Epithelial cell of esophagus (primary cell): ENCODE measurements around the gene RASL10A.

Experiments
- DNase-seq: peaks from one replicate; pipeline ENCODE4 v3.0.0; 2010; ENCODE audit warnings: low read depth
- H3K4me3 ChIP-seq: 2 replicates; pipeline ENCODE4 v1.5.1; 2011; ENCODE audit warnings: mild to moderate bottlenecking, low read length, control low read depth
- TF ChIP-seq, protein P1 (sequence below): IDR thresholded peaks from 2 replicates; pipeline ENCODE4 v1.5.1; 2011; ENCODE audit warnings: low read depth, mild to moderate bottlenecking, low read length, control low read depth, inconsistent platforms; ENCODE audit not compliant: insufficient read depth; ENCODE audit errors: missing control alignments

RASL10A gene

DNA sequence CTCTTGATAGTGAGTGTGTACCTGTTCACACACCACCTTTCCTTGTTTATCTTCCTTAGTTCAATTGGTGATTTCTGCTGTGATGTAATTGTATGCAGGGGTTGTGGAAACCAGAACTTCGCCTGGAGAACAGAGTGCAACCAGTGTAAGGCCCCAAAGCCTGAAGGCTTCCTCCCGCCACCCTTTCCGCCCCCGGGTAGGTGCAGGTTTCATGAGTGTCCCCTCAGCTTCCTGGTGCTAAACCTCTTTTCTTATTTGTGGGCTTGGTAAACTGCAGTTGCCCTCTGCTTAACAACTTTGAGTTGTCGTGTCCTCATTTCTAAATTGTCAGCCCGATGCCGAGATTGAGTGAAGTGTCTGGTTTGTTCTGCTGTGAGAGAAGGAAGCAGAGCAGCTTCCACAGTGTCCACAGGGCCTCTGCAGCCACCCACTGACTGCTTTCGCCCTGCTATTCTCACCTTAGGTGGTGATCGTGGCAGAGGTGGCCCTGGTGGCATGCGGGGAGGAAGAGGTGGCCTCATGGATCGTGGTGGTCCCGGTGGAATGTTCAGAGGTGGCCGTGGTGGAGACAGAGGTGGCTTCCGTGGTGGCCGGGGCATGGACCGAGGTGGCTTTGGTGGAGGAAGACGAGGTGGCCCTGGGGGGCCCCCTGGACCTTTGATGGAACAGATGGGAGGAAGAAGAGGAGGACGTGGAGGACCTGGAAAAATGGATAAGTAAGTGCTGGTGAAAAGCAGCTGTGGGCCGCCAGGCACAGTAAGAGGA lies 16.2 kb downstream of the RASL10A start:
- TF ChIP-seq, protein P1, sequence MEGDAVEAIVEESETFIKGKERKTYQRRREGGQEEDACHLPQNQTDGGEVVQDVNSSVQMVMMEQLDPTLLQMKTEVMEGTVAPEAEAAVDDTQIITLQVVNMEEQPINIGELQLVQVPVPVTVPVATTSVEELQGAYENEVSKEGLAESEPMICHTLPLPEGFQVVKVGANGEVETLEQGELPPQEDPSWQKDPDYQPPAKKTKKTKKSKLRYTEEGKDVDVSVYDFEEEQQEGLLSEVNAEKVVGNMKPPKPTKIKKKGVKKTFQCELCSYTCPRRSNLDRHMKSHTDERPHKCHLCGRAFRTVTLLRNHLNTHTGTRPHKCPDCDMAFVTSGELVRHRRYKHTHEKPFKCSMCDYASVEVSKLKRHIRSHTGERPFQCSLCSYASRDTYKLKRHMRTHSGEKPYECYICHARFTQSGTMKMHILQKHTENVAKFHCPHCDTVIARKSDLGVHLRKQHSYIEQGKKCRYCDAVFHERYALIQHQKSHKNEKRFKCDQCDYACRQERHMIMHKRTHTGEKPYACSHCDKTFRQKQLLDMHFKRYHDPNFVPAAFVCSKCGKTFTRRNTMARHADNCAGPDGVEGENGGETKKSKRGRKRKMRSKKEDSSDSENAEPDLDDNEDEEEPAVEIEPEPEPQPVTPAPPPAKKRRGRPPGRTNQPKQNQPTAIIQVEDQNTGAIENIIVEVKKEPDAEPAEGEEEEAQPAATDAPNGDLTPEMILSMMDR = no peak
- H3K4me3 ChIP-seq = no peak overlapping the region
- no peak for DNase-seq

DNA sequence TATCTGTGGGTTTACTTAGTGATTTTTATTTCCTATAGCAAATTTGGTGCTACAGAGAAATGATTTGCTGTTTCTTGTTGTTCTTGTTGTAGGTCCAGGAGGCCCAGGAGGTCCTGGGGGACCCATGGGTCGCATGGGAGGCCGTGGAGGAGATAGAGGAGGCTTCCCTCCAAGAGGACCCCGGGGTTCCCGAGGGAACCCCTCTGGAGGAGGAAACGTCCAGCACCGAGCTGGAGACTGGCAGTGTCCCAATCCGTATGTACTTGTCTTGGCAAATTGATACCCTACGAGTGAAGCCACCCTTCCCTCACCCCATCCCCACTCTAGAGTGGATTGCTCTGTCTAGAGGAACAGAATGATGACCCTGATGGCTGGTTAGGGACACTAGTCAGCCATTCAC lies 16.9 kb downstream of the RASL10A start:
- H3K4me3 ChIP-seq = no peak overlapping the region
- TF ChIP-seq, protein P1 = no peak
- no peak for DNase-seq

DNA sequence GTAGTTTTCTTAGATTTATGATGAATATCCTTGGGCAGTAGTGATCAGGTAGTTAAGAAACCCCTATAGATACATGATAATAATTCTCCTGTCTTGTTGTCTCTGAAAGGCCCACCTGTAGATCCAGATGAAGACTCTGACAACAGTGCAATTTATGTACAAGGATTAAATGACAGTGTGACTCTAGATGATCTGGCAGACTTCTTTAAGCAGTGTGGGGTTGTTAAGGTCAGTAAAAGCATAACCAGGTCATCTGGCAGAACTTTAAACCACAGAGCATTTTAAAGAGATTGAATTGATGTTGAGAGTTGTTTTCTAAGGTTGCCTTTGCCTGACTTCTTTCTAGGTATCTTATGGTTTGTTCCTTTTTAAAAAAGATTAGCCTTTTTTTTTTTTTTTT lies 23.1 kb downstream of the RASL10A start:
- H3K4me3 ChIP-seq = no peak overlapping the region
- DNase-seq = no peak
- TF ChIP-seq, protein P1 = no peak

DNA sequence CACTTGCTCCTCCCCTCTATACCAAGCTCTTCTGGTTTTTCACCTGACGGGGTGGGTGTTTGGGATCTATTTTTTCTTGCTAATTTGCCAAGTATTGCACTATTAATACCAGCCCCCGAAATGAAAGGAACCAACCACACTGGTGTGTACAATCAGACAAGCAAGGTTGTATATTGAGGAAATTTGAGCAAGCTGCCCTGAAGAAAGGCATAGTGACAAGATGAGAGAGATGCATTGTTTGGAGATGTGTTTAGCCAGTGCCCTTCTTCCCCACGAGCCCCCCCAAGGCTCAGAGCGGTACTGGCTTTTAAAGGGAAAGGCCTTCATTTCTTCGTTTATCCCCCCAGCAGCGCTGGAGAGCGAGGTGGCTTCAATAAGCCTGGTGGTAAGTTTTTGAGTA lies 24.3 kb downstream of the RASL10A start:
- no peak for DNase-seq
- TF ChIP-seq, protein P1 = no peak
- H3K4me3 ChIP-seq = no peak overlapping the region

DNA sequence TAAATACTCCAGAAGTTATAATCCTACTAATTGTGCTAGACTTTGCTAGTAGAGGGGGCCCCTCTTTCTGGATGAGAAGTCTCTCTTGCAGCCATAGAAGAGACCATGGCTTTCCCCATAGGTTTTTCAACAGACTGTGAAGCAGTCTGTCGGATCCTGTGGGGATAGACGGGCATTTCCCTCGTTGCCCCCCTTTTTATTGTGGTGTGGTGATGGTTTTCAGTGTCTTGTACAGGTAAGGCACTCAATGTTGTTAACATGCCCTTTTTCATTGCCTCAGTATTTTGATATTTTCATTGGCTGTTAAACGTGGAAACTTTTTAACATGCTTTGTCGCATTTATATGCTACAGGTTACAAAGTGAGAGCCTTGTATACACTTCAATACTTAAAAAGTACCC lies 25.4 kb downstream of the RASL10A start:
- no peak for DNase-seq
- TF ChIP-seq, protein P1 = no peak
- H3K4me3 ChIP-seq = no peak overlapping the region

DNA sequence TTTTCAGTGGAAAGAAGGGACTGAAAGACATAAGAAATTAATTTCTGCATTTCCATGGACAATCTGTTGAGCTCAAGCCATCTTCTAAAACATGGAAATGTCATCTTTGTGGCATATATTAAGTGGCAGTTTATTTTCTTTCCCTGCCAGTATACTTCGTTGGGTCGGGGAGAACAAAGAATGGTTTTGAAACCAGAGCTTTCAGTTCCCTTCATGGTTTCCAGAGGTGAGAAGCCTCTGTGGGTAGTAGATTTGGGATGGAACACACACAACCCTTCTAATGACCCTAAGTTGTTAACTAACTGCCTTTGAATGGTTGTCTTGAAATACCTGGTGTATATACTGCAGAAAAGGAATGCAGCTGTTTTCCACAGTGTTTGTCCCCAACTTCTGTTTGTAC lies 26.7 kb downstream of the RASL10A start:
- TF ChIP-seq, protein P1 = no peak
- no peak overlapping the region for H3K4me3 ChIP-seq
- DNase-seq = no peak

DNA sequence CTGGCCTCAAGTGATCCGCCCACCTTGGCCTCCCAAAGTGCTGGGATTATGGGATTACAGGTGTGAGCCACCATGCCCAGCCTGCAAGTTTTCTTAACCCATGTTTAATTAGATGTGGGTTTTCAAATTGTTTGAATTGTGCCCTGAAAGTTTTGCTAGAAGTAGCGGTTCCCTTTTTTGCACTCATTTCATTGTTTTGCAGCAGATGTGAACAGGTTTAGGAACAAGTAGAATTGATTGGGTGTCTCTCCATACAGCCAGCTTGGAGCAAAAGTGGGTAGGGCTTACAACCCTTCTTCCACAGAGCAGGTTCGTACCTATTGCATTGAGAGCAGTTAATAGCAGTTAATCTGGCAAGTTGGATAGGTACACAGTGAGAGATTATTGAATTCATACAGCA lies 31.3 kb downstream of the RASL10A start:
- no peak overlapping the region for H3K4me3 ChIP-seq
- no peak for DNase-seq
- TF ChIP-seq, protein P1 = no peak
